K562 (cell line): ENCODE measurements around the gene ACYP2. TPM values are rescaled to one million over a fixed set of nuclear protein-coding genes. Genes with fewer than 3 reads are reported as not detected.

ENCODE experiments used
- ATAC-seq: fragments of 200-7000 bp; cut with Tn5 transposase; 3 replicates; pipeline ENCODE4 v1.9.1; 2020; ENCODE audit warnings: moderate library complexity
- BruUV-seq: library from RNA; stranded (reverse); fragments of 400-500 nt; replicated peaks from 2 replicates; lab custom pipeline; 2021; lab: Mats Ljungman, UMichigan
- CTCF ChIA-PET: fragments of 300-600 bp; formaldehyde crosslinking; extraction: SDS; loops from one replicate; lab custom pipeline; 2021; ENCODE audit warnings: low intra/inter-chr PET ratio; lab: Yijun Ruan, JAX
- POLR2A ChIA-PET: fragments of 300-600, 350-650 bp; sonication (Branson Sonifier 250); formaldehyde crosslinking; extraction: SDS; loops from one replicate; lab custom pipeline; 2021; ENCODE audit warnings: antibody characterized with exemption, inconsistent platforms; lab: Yijun Ruan, JAX
- DNase-seq, 4 experiments: peaks; one replicate each; pipeline versions ENCODE4 v3.0.0 to v3.0.0-alpha.2; 2011 to 2018; ENCODE audit warnings: low spot score in 3 of 4, mixed read lengths in 3 of 4; ENCODE audit errors: extremely low read depth in 1 of 4
- FAIRE-seq: peaks from 2 replicates; lab custom pipeline; 2011; peaks lifted over from hg19 to GRCh38; lab: Jason Lieb, UNC
- H2AFZ ChIP-seq: 2 replicates; pipeline ENCODE4 v1.6.0; 2011; ENCODE audit warnings: low read depth, low read length, control low read depth, inconsistent platforms
- H3K27ac ChIP-seq: fragments of 200-600 bp; 3 replicates; pipeline ENCODE4 v1.8.0; 2011; ENCODE audit warnings: low read depth, mild to moderate bottlenecking, control low read depth, inconsistent platforms, low read length, moderate library complexity, mixed read lengths; ENCODE audit errors: extremely low read depth
- H3K27me3 ChIP-seq, 2 experiments: fragments of 300-600 bp in 1 of 2; 2 replicates in 1 of 2; 3 replicates in 1 of 2; pipeline versions ENCODE4 v1.6.0 to v1.8.0; 2011; ENCODE audit warnings: inconsistent platforms in 2 of 2, low read length in 2 of 2, mild to moderate bottlenecking in 1 of 2, mixed read lengths in 1 of 2, moderate library complexity in 1 of 2; ENCODE audit not compliant: control insufficient read depth in 2 of 2, insufficient read depth in 2 of 2
- H3K36me3 ChIP-seq: fragments of 300-600 bp; 3 replicates; pipeline ENCODE4 v1.8.0; 2011; ENCODE audit warnings: mild to moderate bottlenecking, low read length, inconsistent platforms; ENCODE audit not compliant: control insufficient read depth, insufficient read depth
- H3K4me1 ChIP-seq, 2 experiments: fragments of 200-600 bp in 1 of 2; replicated peaks in 1 of 2; 2 replicates in 1 of 2; 3 replicates in 1 of 2; pipeline versions ENCODE4 v1.5.1 to v1.8.0; 2011; ENCODE audit warnings: inconsistent platforms in 2 of 2, low read length in 2 of 2, mild to moderate bottlenecking in 1 of 2, mixed read lengths in 1 of 2, moderate library complexity in 1 of 2; ENCODE audit not compliant: control insufficient read depth in 2 of 2, insufficient read depth in 2 of 2
- H3K4me2 ChIP-seq: 2 replicates; pipeline ENCODE4 v1.6.1; 2011; ENCODE audit warnings: low read length, control low read depth, inconsistent platforms, mixed read lengths; ENCODE audit not compliant: insufficient read depth
- H3K4me3 ChIP-seq: fragments of 200-600 bp; sonication (generic), shearing (Covaris generic); 2 replicates; pipeline ENCODE4 v1.5.1; 2016; ENCODE audit warnings: control low read depth, inconsistent platforms
- H3K79me2 ChIP-seq: fragments of 200-600 bp; 3 replicates; pipeline ENCODE4 v1.8.0; 2011; ENCODE audit warnings: low read length, inconsistent platforms; ENCODE audit not compliant: control insufficient read depth, insufficient read depth
- H3K9ac ChIP-seq, 2 experiments: 2 replicates each; pipeline versions ENCODE4 v1.6.0 to v1.6.1; 2011; ENCODE audit warnings: low read depth in 2 of 2, low read length in 2 of 2, control low read depth in 1 of 2, inconsistent platforms in 1 of 2, mild to moderate bottlenecking in 1 of 2, mixed read lengths in 1 of 2; ENCODE audit not compliant: insufficient read depth in 1 of 2
- H3K9me1 ChIP-seq: one replicate; pipeline ENCODE4 v1.6.0; 2011; ENCODE audit warnings: inconsistent platforms, mild to moderate bottlenecking, low read length, moderate library complexity; ENCODE audit not compliant: control insufficient read depth, insufficient read depth
- H3K9me3 ChIP-seq: replicated peaks from 2 replicates; pipeline ENCODE4 v1.5.1; 2011; ENCODE audit warnings: low read depth, low read length, inconsistent platforms; ENCODE audit not compliant: control insufficient read depth, insufficient read depth
- H4K20me1 ChIP-seq: replicated peaks from 2 replicates; pipeline ENCODE4 v1.6.1; 2011; ENCODE audit warnings: low read length, inconsistent platforms, mixed read lengths; ENCODE audit not compliant: control insufficient read depth, insufficient read depth
- HDAC6 ChIP-seq: IDR thresholded peaks from 2 replicates; pipeline ENCODE4 v1.6.1; 2012; ENCODE audit warnings: low read depth, mild to moderate bottlenecking, control low read depth, inconsistent platforms, low read length, moderate library complexity
- MBD2 ChIP-seq: sonication (generic); IDR thresholded peaks from 2 replicates; pipeline ENCODE4 v1.6.1; 2016; ENCODE audit warnings: low read depth, borderline replicate concordance
- NBN ChIP-seq: fragments of 450-650 bp; IDR thresholded peaks from 2 replicates; pipeline ENCODE4 v1.6.1; 2016; ENCODE audit warnings: low read depth, mild to moderate bottlenecking
- NFIC ChIP-seq: fragments of 450-650 bp; IDR thresholded peaks from 2 replicates; pipeline ENCODE4 v1.6.1; 2017; ENCODE audit warnings: mild to moderate bottlenecking, inconsistent platforms
- NFXL1 ChIP-seq: fragments of 450-650 bp; formaldehyde crosslinking; IDR thresholded peaks from 2 replicates; pipeline ENCODE4 v1.4.0; 2021; ENCODE audit warnings: mild to moderate bottlenecking
- NR3C1 ChIP-seq: sonication (generic); formaldehyde crosslinking; IDR thresholded peaks from 2 replicates; pipeline ENCODE4 v1.8.1; 2022; ENCODE audit warnings: missing genetic modification reagents
- PRPF4 ChIP-seq: fragments of 200-400 bp; formaldehyde crosslinking; IDR thresholded peaks from one replicate; pipeline ENCODE4 v1.6.1; 2017; ENCODE audit warnings: low read length, low read depth, mild to moderate bottlenecking; ENCODE audit not compliant: insufficient read depth, poor library complexity, severe bottlenecking
- SUPT5H ChIP-seq: fragments of 450-650 bp; IDR thresholded peaks from 2 replicates; pipeline ENCODE4 v1.6.1; 2016
- TSC22D4 ChIP-seq: fragments of 450-650 bp; IDR thresholded peaks from 2 replicates; pipeline ENCODE4 v1.6.1; 2016; ENCODE audit warnings: missing genetic modification characterization, missing biosample characterization, control low read depth
- WHSC1 ChIP-seq: IDR thresholded peaks from one replicate; pipeline ENCODE4 v1.6.1; 2012; ENCODE audit warnings: low read length, control low read depth, inconsistent platforms
- ZNF445 ChIP-seq: fragments of 250-450 bp; sonication (Bioruptor Pico); IDR thresholded peaks from 2 replicates; pipeline ENCODE4 v1.4.0; 2020; ENCODE audit warnings: low read depth, mild to moderate bottlenecking, moderate library complexity
- WGBS: fragments of 100-300 bp; shearing (Covaris generic); methylation state at CpG from one replicate; pipeline ENCODE4 v1.1.6; 2016; ENCODE audit warnings: low coverage, mixed read lengths; ENCODE audit not compliant: insufficient coverage; ENCODE audit errors: missing lambda C conversion rate; 5-methylcytosine and 5-hydroxymethylcytosine counted together
- in situ Hi-C: fragments of 300-500 bp; cut with MboI; formaldehyde crosslinking; loops from 4 replicates; pipeline ENCODE4 v1.15.0; 2018; ENCODE audit warnings: inconsistent platforms, mixed read lengths
- intact Hi-C: fragments of 100-400 bp; cut with micrococcal nuclease; formaldehyde crosslinking; loops from 2 replicates; pipeline ENCODE4 v1.14.2; 2022
- polyA plus RNA-seq, 8 experiments: library from polyadenylated mRNA; depleted of rRNA in 4 of 8; stranded (reverse) in 5 of 8; unstranded in 3 of 8; fragments of >200 nt; fragmentation: Nextera tagmentation in 2 of 8; fragmentation: Illumina TruSeq in 1 of 8; extraction: Ambion mirVana in 2 of 8; extraction: Trizol in 1 of 8; gene quantifications; 2 replicates each; pipeline versions ENCODE4 v1.2.1 to v1.2.3, GENCODE V29; 2011 to 2014; ENCODE audit warnings: inconsistent platforms in 1 of 8, missing spikeins in 1 of 8
- total RNA-seq, 7 experiments: library from RNA; depleted of rRNA in 6 of 7; stranded (reverse); fragments of >200 nt in 6 of 7; fragmentation: Illumina TruSeq in 2 of 7; extraction: Trizol in 2 of 7; gene quantifications; 2 replicates each; pipeline versions ENCODE4 v1.2.1 to v1.2.3, GENCODE V29; 2011 to 2021; ENCODE audit warnings: low replicate concordance in 1 of 7
- TF ChIP-seq, protein P1 (sequence below): sonication (generic); formaldehyde crosslinking; IDR thresholded peaks from 2 replicates; pipeline ENCODE4 v1.8.0; 2022; ENCODE audit warnings: mild to moderate bottlenecking, missing genetic modification reagents, borderline replicate concordance
- TF ChIP-seq, protein P2 (sequence below): fragments of 250-450 bp; sonication (Bioruptor Pico); IDR thresholded peaks from 2 replicates; pipeline ENCODE4 v1.9.0; 2021; ENCODE audit warnings: mild to moderate bottlenecking, inconsistent platforms
- TF ChIP-seq, protein P3 (sequence below), 2 experiments: IDR thresholded peaks; 2 replicates each; pipeline ENCODE4 v1.6.1; 2011; ENCODE audit warnings: borderline replicate concordance in 1 of 2, control low read depth in 1 of 2, low read depth in 1 of 2, low read length in 1 of 2, mild to moderate bottlenecking in 1 of 2, mixed read lengths in 1 of 2, moderate library complexity in 1 of 2; ENCODE audit not compliant: insufficient read depth in 1 of 2, insufficient read length in 1 of 2, poor library complexity in 1 of 2, severe bottlenecking in 1 of 2; ENCODE audit errors: extremely low read depth in 1 of 2
- TF ChIP-seq, protein P4 (sequence below): fragments of 250-450 bp; sonication (Bioruptor Pico); IDR thresholded peaks from 2 replicates; pipeline ENCODE4 v1.5.0; 2021

Gene ACYP2
- total and polyA plus RNA-seq, 9 of the 15 experiments (the other 6 are each of a cell fraction or from before 2014, with no cell fraction given) = 1.0 to 4.1 (median 2.0) TPM

DNA sequence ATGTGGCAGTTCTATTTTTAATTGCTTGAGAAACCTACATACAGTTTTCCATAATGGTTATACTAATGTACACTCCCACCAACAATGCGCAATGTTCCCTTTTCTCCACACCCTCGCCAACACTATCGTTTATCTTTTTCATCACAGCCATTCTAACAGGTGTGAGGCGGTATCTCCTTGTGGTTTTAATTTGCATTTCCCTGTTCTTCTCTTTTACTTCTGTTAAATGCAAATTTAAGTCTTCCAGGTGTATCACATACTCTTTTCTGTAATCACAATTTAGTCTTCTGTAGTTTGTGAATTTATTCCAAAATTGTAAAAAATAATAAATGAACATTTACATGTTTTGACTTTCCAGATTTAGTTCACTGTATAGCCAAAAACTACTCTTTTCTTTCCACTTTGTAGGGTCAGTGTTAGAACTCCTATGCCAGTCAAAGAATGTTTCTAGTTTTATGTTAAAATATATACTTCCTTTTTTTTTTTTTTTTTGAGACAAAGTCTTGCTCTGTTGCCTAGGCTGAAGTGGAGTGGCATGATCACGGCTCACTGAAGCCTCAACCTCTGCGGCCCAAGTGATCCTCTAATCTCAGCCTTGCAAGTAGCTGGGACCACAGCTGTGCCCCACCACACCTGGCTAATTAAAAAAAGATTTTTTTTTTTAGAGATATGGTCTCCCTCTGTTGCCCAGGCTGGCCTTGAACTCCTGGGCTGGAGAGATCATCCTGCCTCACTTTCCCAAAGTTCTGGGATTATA is 15.4 kb upstream of the ACYP2 start:
- Histone ChIP-seq H3K9ac (no peak overlapping the region), H3K9me3 (no peaks in the 10 kb centered on the region), H3K27ac (no peak overlapping the region), H3K4me2 (no peak overlapping the region), H2AFZ (no peak overlapping the region), H3K4me1 (no peaks in the 10 kb centered on the region; a peak in 2 of 5 replicates), H4K20me1 (no peaks in the 10 kb centered on the region), H3K79me2 (no peaks in the 10 kb centered on the region), H3K27me3 (no peaks in the 10 kb centered on the region), H3K9me1 (no peaks in the 10 kb centered on the region), H3K36me3 (no peaks in the 10 kb centered on the region), H3K4me3 (no peak overlapping the region)
- intact Hi-C loops = no loop called here
- 40% methylated on average over 6 of the region's 6 CpGs for WGBS
- DNase-seq (no peak), ATAC-seq (no peak), FAIRE-seq (no peak)
- TF ChIP-seq, protein P1, sequence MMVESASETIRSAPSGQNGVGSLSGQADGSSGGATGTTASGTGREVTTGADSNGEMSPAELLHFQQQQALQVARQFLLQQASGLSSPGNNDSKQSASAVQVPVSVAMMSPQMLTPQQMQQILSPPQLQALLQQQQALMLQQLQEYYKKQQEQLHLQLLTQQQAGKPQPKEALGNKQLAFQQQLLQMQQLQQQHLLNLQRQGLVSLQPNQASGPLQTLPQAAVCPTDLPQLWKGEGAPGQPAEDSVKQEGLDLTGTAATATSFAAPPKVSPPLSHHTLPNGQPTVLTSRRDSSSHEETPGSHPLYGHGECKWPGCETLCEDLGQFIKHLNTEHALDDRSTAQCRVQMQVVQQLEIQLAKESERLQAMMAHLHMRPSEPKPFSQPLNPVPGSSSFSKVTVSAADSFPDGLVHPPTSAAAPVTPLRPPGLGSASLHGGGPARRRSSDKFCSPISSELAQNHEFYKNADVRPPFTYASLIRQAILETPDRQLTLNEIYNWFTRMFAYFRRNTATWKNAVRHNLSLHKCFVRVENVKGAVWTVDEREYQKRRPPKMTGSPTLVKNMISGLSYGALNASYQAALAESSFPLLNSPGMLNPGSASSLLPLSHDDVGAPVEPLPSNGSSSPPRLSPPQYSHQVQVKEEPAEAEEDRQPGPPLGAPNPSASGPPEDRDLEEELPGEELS (CRISPR knock-in tag) = no peak
- TF ChIP-seq HDAC6 (no peak), MBD2 (no peak), SUPT5H (no peak), PRPF4 (no peak), TSC22D4 (tag) (no peak), ZNF445 (no peak), WHSC1 (no peak), NFIC (no peak), NFXL1 (no peak), NBN (no peak), NR3C1 (CRISPR knock-in tag) (no peak)
- TF ChIP-seq, protein P2, sequence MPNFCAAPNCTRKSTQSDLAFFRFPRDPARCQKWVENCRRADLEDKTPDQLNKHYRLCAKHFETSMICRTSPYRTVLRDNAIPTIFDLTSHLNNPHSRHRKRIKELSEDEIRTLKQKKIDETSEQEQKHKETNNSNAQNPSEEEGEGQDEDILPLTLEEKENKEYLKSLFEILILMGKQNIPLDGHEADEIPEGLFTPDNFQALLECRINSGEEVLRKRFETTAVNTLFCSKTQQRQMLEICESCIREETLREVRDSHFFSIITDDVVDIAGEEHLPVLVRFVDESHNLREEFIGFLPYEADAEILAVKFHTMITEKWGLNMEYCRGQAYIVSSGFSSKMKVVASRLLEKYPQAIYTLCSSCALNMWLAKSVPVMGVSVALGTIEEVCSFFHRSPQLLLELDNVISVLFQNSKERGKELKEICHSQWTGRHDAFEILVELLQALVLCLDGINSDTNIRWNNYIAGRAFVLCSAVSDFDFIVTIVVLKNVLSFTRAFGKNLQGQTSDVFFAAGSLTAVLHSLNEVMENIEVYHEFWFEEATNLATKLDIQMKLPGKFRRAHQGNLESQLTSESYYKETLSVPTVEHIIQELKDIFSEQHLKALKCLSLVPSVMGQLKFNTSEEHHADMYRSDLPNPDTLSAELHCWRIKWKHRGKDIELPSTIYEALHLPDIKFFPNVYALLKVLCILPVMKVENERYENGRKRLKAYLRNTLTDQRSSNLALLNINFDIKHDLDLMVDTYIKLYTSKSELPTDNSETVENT (CRISPR knock-in tag) = no peak
- TF ChIP-seq, protein P3, sequence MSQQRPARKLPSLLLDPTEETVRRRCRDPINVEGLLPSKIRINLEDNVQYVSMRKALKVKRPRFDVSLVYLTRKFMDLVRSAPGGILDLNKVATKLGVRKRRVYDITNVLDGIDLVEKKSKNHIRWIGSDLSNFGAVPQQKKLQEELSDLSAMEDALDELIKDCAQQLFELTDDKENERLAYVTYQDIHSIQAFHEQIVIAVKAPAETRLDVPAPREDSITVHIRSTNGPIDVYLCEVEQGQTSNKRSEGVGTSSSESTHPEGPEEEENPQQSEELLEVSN (IDR thresholded peaks at IDR 0.05; ENCODE audit: borderline replicate concordance in 1 of 2, extremely low read depth in 1 of 2, insufficient read depth in 1 of 2, insufficient read length in 1 of 2, low read depth in 1 of 2, low read length in 1 of 2, poor library complexity in 1 of 2, severe bottlenecking in 1 of 2) = no peak
- TF ChIP-seq, protein P4, sequence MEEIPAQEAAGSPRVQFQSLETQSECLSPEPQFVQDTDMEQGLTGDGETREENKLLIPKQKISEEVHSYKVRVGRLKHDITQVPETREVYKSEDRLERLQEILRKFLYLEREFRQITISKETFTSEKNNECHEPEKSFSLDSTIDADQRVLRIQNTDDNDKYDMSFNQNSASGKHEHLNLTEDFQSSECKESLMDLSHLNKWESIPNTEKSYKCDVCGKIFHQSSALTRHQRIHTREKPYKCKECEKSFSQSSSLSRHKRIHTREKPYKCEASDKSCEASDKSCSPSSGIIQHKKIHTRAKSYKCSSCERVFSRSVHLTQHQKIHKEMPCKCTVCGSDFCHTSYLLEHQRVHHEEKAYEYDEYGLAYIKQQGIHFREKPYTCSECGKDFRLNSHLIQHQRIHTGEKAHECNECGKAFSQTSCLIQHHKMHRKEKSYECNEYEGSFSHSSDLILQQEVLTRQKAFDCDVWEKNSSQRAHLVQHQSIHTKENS (CRISPR knock-in tag) = no peak
- ChIA-PET CTCF (no interaction called here), POLR2A (no interaction called here)
- in situ Hi-C loops = no loop called here
- no TSS peak for BruUV-seq
